HG03520 (cell line): Measurements from ENCODE around the gene QSOX1.

Experiments
- ATAC-seq: cut with Tn5 transposase; IDR thresholded peaks from one replicate; pipeline ENCODE4 v1.9.1; 2021; ENCODE audit warnings: mild to moderate bottlenecking, moderate library complexity; ENCODE audit not compliant: unreplicated experiment

The QSOX1 gene

GRCh38 chr1:180248731-180249681 is 94.3 kb downstream of the QSOX1 start:
- ATAC-seq, result no peak

GRCh38 chr1:180249725-180250498 is 95.2 kb downstream of the QSOX1 start:
- ATAC-seq, result no peak

GRCh38 chr1:180250499-180250770 is 95.8 kb downstream of the QSOX1 start:
- ATAC-seq, result no peak

- no peak for ATAC-seq
These were observed 96.3 kb downstream of the QSOX1 start for GRCh38 chr1:180250883-180251509.

- no peak for ATAC-seq
These were observed 97.0 kb downstream of the QSOX1 start for GRCh38 chr1:180251526-180252305.

GRCh38 chr1:180252638-180253536 is 98.2 kb downstream of the QSOX1 start:
- no peak for ATAC-seq
